Hepatocyte (in vitro differentiated cells): ENCODE data around the gene COA3. TPM values are rescaled to one million over a fixed set of nuclear protein-coding genes. Genes with fewer than 3 reads are reported as not detected.

Experiments used
- DNase-seq: peaks from one replicate; pipeline ENCODE4 v3.0.0-alpha.2; 2016; ENCODE audit warnings: low spot score
- H2AFZ ChIP-seq: fragments of 200-600 bp; sonication (generic); 2 replicates; pipeline ENCODE4 v1.6.0; 2016; ENCODE audit warnings: antibody characterized with exemption, mild to moderate bottlenecking
- H3K27ac ChIP-seq: fragments of 200-600 bp; sonication (generic); 2 replicates; pipeline ENCODE4 v1.5.1; 2016; ENCODE audit warnings: mild to moderate bottlenecking
- H3K27me3 ChIP-seq: fragments of 200-600 bp; sonication (generic); 2 replicates; pipeline ENCODE4 v1.6.1; 2016
- H3K36me3 ChIP-seq: fragments of 200-600 bp; sonication (generic); replicated peaks from 2 replicates; pipeline ENCODE4 v1.5.1; 2016; ENCODE audit warnings: low read depth; ENCODE audit not compliant: insufficient read depth
- H3K4me1 ChIP-seq: fragments of 200-600 bp; sonication (generic); 2 replicates; pipeline ENCODE4 v1.5.1; 2016; ENCODE audit warnings: mild to moderate bottlenecking, moderate library complexity; ENCODE audit not compliant: insufficient read depth
- H3K4me2 ChIP-seq: fragments of 200-600 bp; sonication (generic); 2 replicates; pipeline ENCODE4 v1.6.0; 2016
- H3K4me3 ChIP-seq: fragments of 200-600 bp; sonication (generic); 2 replicates; pipeline ENCODE4 v1.5.1; 2016; ENCODE audit warnings: mild to moderate bottlenecking
- H3K79me2 ChIP-seq: fragments of 200-600 bp; sonication (generic); 2 replicates; pipeline ENCODE4 v1.6.0; 2017; ENCODE audit warnings: mild to moderate bottlenecking
- H3K9me2 ChIP-seq: fragments of 200-600 bp; sonication (generic); replicated peaks from 2 replicates; pipeline ENCODE4 v1.6.0; 2017; ENCODE audit warnings: mild to moderate bottlenecking; ENCODE audit not compliant: insufficient read depth
- H3K9me3 ChIP-seq: fragments of 200-600 bp; sonication (generic); 2 replicates; pipeline ENCODE4 v1.5.1; 2016; ENCODE audit warnings: low read depth, mild to moderate bottlenecking
- H4K20me1 ChIP-seq: fragments of 200-600 bp; sonication (generic); 2 replicates; pipeline ENCODE4 v1.6.0; 2016; ENCODE audit warnings: mild to moderate bottlenecking; ENCODE audit not compliant: insufficient read depth, poor library complexity, severe bottlenecking
- EZH2 ChIP-seq: fragments of 200-600 bp; sonication (generic); IDR thresholded peaks from 2 replicates; pipeline ENCODE4 v1.6.1; 2016; ENCODE audit warnings: antibody characterized with exemption, mild to moderate bottlenecking, borderline replicate concordance
- EZH2phosphoT487 ChIP-seq: fragments of 200-600 bp; sonication (generic); IDR thresholded peaks from one replicate; pipeline ENCODE4 v1.6.1; 2018; ENCODE audit warnings: antibody characterized with exemption, mild to moderate bottlenecking, low read depth, moderate library complexity; ENCODE audit not compliant: unreplicated experiment, severe bottlenecking
- WGBS: methylation state at CpG from one replicate; pipeline ENCODE4 v1.1.6; 2016; ENCODE audit warnings: low lambda C conversion rate; ENCODE audit errors: missing lambda C conversion rate; 5-methylcytosine and 5-hydroxymethylcytosine counted together
- polyA plus RNA-seq: library from polyadenylated mRNA; unstranded; fragments of >200 nt; fragmentation: Nextera tagmentation; extraction: Ambion mirVana; gene quantifications from 2 replicates; pipeline ENCODE4 v1.2.1, GENCODE V29; 2016
- total RNA-seq: library from RNA; depleted of rRNA; stranded (reverse); fragments of >200 nt; gene quantifications from 2 replicates; pipeline ENCODE4 v1.2.3, GENCODE V29; 2014
- TF ChIP-seq, protein P1 (sequence below): fragments of 200-600 bp; sonication (generic); IDR thresholded peaks from 2 replicates; pipeline ENCODE4 v1.5.1; 2016; ENCODE audit warnings: antibody characterized with exemption, mild to moderate bottlenecking; ENCODE audit not compliant: poor library complexity

COA3 gene
- total and polyA plus RNA-seq, 2 experiments from 2014 or later: 117 to 252 TPM

DNA sequence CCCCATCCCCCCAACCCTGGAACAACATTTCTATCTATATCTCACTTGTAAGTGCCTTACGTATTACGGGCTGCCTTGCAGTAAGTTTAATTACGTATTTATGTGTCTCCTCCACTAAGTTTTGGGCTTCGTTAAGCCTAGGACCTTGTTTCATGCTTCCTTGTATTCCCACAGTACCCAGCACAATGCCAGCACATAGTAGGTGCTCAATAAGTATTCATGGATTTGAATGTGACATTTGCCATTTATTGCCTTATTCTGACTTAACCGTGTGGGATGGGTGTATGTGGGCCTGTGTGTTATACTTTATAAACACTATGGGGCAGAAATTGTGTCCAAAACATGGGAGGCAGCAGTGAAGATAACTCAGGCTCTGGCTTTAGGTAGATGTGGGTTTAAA is 6.0 kb downstream of the COA3 start:
- H3K9me2 ChIP-seq: no peaks in the 10 kb centered on the region
- peaks cover 11% of the 10 kb centered on the region for H3K79me2 ChIP-seq
- no peaks in the 10 kb centered on the region for H3K27me3 ChIP-seq
- H3K4me2 ChIP-seq: no peak overlapping the region
- no peaks in the 10 kb centered on the region for H3K36me3 ChIP-seq
- H2AFZ ChIP-seq: no peak overlapping the region
- no peaks in the 10 kb centered on the region for H4K20me1 ChIP-seq
- no peak for DNase-seq
- 86% methylated on average over 5 of the region's 5 CpGs for WGBS
- peaks cover 7% of the 10 kb centered on the region for H3K4me1 ChIP-seq
- no peaks in the 10 kb centered on the region for H3K9me3 ChIP-seq
- TF ChIP-seq, protein P1, sequence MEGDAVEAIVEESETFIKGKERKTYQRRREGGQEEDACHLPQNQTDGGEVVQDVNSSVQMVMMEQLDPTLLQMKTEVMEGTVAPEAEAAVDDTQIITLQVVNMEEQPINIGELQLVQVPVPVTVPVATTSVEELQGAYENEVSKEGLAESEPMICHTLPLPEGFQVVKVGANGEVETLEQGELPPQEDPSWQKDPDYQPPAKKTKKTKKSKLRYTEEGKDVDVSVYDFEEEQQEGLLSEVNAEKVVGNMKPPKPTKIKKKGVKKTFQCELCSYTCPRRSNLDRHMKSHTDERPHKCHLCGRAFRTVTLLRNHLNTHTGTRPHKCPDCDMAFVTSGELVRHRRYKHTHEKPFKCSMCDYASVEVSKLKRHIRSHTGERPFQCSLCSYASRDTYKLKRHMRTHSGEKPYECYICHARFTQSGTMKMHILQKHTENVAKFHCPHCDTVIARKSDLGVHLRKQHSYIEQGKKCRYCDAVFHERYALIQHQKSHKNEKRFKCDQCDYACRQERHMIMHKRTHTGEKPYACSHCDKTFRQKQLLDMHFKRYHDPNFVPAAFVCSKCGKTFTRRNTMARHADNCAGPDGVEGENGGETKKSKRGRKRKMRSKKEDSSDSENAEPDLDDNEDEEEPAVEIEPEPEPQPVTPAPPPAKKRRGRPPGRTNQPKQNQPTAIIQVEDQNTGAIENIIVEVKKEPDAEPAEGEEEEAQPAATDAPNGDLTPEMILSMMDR: no peak
- TF ChIP-seq EZH2phosphoT487: no peak
- H3K27ac ChIP-seq: no peak overlapping the region
- no peak overlapping the region for H3K4me3 ChIP-seq

DNA sequence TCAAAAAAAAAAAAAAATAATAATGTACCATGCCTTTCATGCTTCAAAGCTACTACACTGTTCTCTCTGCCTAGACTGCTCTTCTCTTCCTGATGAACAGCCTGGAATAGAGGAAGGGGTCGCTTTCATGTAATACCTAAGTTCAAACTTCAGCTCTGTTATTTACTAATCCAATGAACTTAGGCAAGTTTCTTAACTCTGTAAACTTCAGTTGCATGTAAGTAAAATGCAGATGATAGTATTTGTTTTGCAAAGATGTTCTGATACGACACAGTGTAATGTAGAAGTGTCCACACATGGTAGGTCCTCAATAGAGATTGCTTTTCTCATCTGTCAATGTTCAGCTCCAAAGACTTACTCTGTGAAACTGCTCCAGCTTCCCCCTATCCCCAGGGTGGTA is 6.6 kb downstream of the COA3 start:
- Histone ChIP-seq H3K4me3 (no peak overlapping the region), H3K9me2 (no peaks in the 10 kb centered on the region), H3K4me1 (peaks cover 5% of the 10 kb centered on the region), H3K27me3 (no peaks in the 10 kb centered on the region), H3K27ac (no peak overlapping the region), H3K36me3 (no peaks in the 10 kb centered on the region), H3K79me2 (peaks cover 11% of the 10 kb centered on the region), H4K20me1 (no peaks in the 10 kb centered on the region), H3K9me3 (no peaks in the 10 kb centered on the region), H2AFZ (no peak overlapping the region), H3K4me2 (no peak overlapping the region)
- no peak for TF ChIP-seq EZH2
- TF ChIP-seq, protein P1: no peak
- no peak for TF ChIP-seq EZH2phosphoT487
- no peak for DNase-seq
- WGBS: 90% methylated on average over 2 of the region's 2 CpGs

DNA sequence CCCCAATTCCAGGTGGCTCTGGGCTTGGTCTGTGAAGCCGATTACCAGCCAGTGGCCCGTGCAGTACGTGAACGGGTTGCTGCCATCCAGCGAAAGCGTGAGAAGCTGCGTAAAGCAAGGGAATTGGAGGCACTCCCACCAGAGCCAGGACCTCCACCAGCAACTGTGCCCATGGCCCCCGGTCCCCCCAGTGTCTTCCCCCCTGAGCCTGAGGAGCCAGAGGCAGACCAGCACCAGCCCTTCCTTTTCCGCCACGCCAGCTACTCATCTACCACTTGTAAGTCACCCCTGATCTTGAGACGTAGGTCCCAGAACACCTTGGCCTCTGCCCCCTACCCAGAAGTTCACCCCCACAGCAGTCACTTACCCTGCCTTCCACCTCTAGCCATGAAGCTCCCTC is 11.2 kb downstream of the COA3 start:
- H3K27ac ChIP-seq: no peak overlapping the region
- H3K9me3 ChIP-seq: no peaks in the 10 kb centered on the region
- H2AFZ ChIP-seq: no peak overlapping the region
- no peaks in the 10 kb centered on the region for H3K36me3 ChIP-seq
- TF ChIP-seq, protein P1: no peak
- no peak for TF ChIP-seq EZH2
- H3K4me3 ChIP-seq: no peak overlapping the region
- no peak overlapping the region for H3K4me2 ChIP-seq
- H3K9me2 ChIP-seq: no peaks in the 10 kb centered on the region
- H3K27me3 ChIP-seq: no peaks in the 10 kb centered on the region
- no peaks in the 10 kb centered on the region for H3K79me2 ChIP-seq
- H3K4me1 ChIP-seq: no peaks in the 10 kb centered on the region
- no peak for DNase-seq
- no peaks in the 10 kb centered on the region for H4K20me1 ChIP-seq
- WGBS: 97% methylated on average over 10 of the region's 11 CpGs
